A673 (cell line): ENCODE results near the gene ADAMTS5. TPM values are rescaled to one million over a fixed set of nuclear protein-coding genes. Genes with fewer than 3 reads are reported as not detected.

Experiments used
- BruUV-seq: library from RNA; stranded (reverse); fragments of 400-500 nt; replicated peaks from 2 replicates; lab custom pipeline; 2021; lab: Mats Ljungman, UMichigan
- CTCF ChIA-PET: fragments of 300-600 bp; sonication (Branson Sonifier 250); formaldehyde crosslinking; loops from one replicate; lab custom pipeline; 2022; ENCODE audit warnings: antibody characterized with exemption; lab: Charles Lee
- POLR2A ChIA-PET: fragments of 300-600 bp; sonication (Branson Sonifier 250); formaldehyde crosslinking; loops from one replicate; lab custom pipeline; 2022; ENCODE audit warnings: antibody characterized with exemption; ENCODE audit not compliant: low non-redundant PET; lab: Charles Lee
- DNase-seq: peaks from one replicate; pipeline ENCODE4 v3.0.0-alpha.2; 2015; ENCODE audit warnings: low spot score
- H3K27ac ChIP-seq: fragments of 200-600 bp; sonication (generic); 2 replicates; pipeline ENCODE4 v1.5.1; 2016; ENCODE audit warnings: mixed run types, low read depth, mild to moderate bottlenecking, mixed read lengths, antibody characterized with exemption, low read length; ENCODE audit not compliant: poor library complexity, severe bottlenecking
- H3K27me3 ChIP-seq: fragments of 200-600 bp; sonication (generic); replicated peaks from 2 replicates; pipeline ENCODE4 v1.6.1; 2017; ENCODE audit warnings: mixed run types, low read depth, mild to moderate bottlenecking, mixed read lengths, antibody characterized with exemption, low read length; ENCODE audit not compliant: insufficient read depth, poor library complexity
- H3K36me3 ChIP-seq: fragments of 200-600 bp; sonication (generic); 2 replicates; pipeline ENCODE4 v1.6.1; 2016; ENCODE audit warnings: mixed run types, mild to moderate bottlenecking, mixed read lengths, antibody characterized with exemption, low read length; ENCODE audit not compliant: insufficient read depth, poor library complexity, severe bottlenecking
- H3K4me1 ChIP-seq: fragments of 200-600 bp; sonication (generic); 2 replicates; pipeline ENCODE4 v1.6.1; 2017; ENCODE audit warnings: mixed run types, mild to moderate bottlenecking, mixed read lengths, antibody characterized with exemption, low read length; ENCODE audit not compliant: insufficient read depth, poor library complexity, severe bottlenecking
- H3K4me3 ChIP-seq: fragments of 200-600 bp; sonication (generic); 2 replicates; pipeline ENCODE4 v1.5.1; 2016; ENCODE audit warnings: low read depth, mixed run types, mild to moderate bottlenecking, mixed read lengths, low read length; ENCODE audit not compliant: poor library complexity, severe bottlenecking
- H3K9me3 ChIP-seq: fragments of 200-600 bp; sonication (generic); 2 replicates; pipeline ENCODE4 v1.6.1; 2016; ENCODE audit warnings: mixed run types, low read depth, mild to moderate bottlenecking, mixed read lengths, antibody characterized with exemption, low read length; ENCODE audit not compliant: poor library complexity, severe bottlenecking
- CTCF ChIP-seq: fragments of 300-800, 200-600 bp; sonication (generic); conservative IDR thresholded peaks from 2 replicates; pipeline ENCODE4 v1.5.1; 2017; ENCODE audit warnings: low read depth, mild to moderate bottlenecking, antibody characterized with exemption, low read length, moderate library complexity, mixed read lengths
- EZH2 ChIP-seq: fragments of 200-600 bp; sonication (generic); IDR thresholded peaks from 2 replicates; pipeline ENCODE4 v1.6.1; 2017; ENCODE audit warnings: borderline replicate concordance, low read depth, mild to moderate bottlenecking, mixed read lengths, antibody characterized with exemption, low read length; ENCODE audit not compliant: poor library complexity, severe bottlenecking
- intact Hi-C: fragments of 100-400 bp; cut with micrococcal nuclease; formaldehyde crosslinking; loops from one replicate; pipeline ENCODE4 v1.10.0; 2022; ENCODE audit not compliant: unreplicated experiment
- total RNA-seq: library from RNA; stranded (reverse); gene quantifications from 2 replicates; pipeline ENCODE4 v1.2.3, GENCODE V29; 2021

The ADAMTS5 gene
- total RNA-seq, 1 experiment from 2014 or later: not detected

GRCh38 chr21:26925636-26926035 lies 41.3 kb downstream of the ADAMTS5 start:
- CTCF ChIA-PET: no interaction called here
- intact Hi-C loops: no loop called here

GRCh38 chr21:26925122-26925521 lies 41.8 kb downstream of the ADAMTS5 start:
- BruUV-seq: no TSS peak
- intact Hi-C loops: no loop called here
- H3K27me3 ChIP-seq: peaks cover 24% of the 10 kb centered on the region
- H3K36me3 ChIP-seq: no peaks in the 10 kb centered on the region
- H3K4me3 ChIP-seq: no peak overlapping the region
- POLR2A ChIA-PET: no interaction called here
- no peaks in the 10 kb centered on the region for H3K4me1 ChIP-seq
- TF ChIP-seq EZH2: no peak
- TF ChIP-seq CTCF: no peak
- CTCF ChIA-PET: no interaction called here
- no peaks in the 10 kb centered on the region for H3K9me3 ChIP-seq
- H3K27ac ChIP-seq: no peak overlapping the region
- DNase-seq: no peak

More at GRCh38 chr21:26925636-26926035, 41.3 kb downstream of the ADAMTS5 start:
- Histone ChIP-seq H3K36me3 (no peaks in the 10 kb centered on the region), H3K9me3 (no peaks in the 10 kb centered on the region), H3K27ac (no peak overlapping the region), H3K4me1 (no peaks in the 10 kb centered on the region), H3K27me3 (peaks cover 28% of the 10 kb centered on the region), H3K4me3 (no peak overlapping the region)
- BruUV-seq: no TSS peak
- TF ChIP-seq CTCF (no peak), EZH2 (no peak)
- DNase-seq: no peak
- POLR2A ChIA-PET: no interaction called here

GRCh38 chr21:26923986-26924385 lies 42.9 kb downstream of the ADAMTS5 start:
- no peak overlapping the region for H3K4me3 ChIP-seq
- BruUV-seq: no TSS peak
- H3K9me3 ChIP-seq: no peaks in the 10 kb centered on the region
- intact Hi-C loops: no loop called here
- no peak overlapping the region for H3K27ac ChIP-seq
- no peak for DNase-seq
- no peaks in the 10 kb centered on the region for H3K4me1 ChIP-seq
- CTCF ChIA-PET: no interaction called here
- POLR2A ChIA-PET: no interaction called here
- no peak for TF ChIP-seq EZH2
- H3K27me3 ChIP-seq: peaks cover 15% of the 10 kb centered on the region
- H3K36me3 ChIP-seq: no peaks in the 10 kb centered on the region

GRCh38 chr21:26920055-26920454 lies 46.8 kb downstream of the ADAMTS5 start:
- Histone ChIP-seq H3K4me3 (no peak overlapping the region), H3K27ac (no peak overlapping the region), H3K27me3 (no peaks in the 10 kb centered on the region), H3K9me3 (no peaks in the 10 kb centered on the region), H3K4me1 (no peaks in the 10 kb centered on the region), H3K36me3 (no peaks in the 10 kb centered on the region)
- no peak for TF ChIP-seq CTCF
- TF ChIP-seq EZH2: no peak
- BruUV-seq: no TSS peak
- CTCF ChIA-PET: no interaction called here
- no peak for DNase-seq
- POLR2A ChIA-PET: no interaction called here
- intact Hi-C loops: no loop called here
